OCI-LY1 (cell line): ENCODE measurements around the gene LARP1.

Experiments used
- CTCF ChIP-seq: fragments of 200-600 bp; sonication (generic), shearing (Covaris generic); IDR thresholded peaks from 2 replicates; pipeline ENCODE4 v1.5.1; 2017; ENCODE audit warnings: mild to moderate bottlenecking, antibody characterized with exemption, low read length, moderate library complexity, mixed read lengths
- EZH2 ChIP-seq: fragments of 200-600 bp; sonication (generic), shearing (Covaris generic); IDR thresholded peaks from 2 replicates; pipeline ENCODE4 v1.8.0; 2017; ENCODE audit warnings: borderline replicate concordance, mixed run types, mild to moderate bottlenecking, antibody characterized with exemption, low read length, moderate library complexity, mixed read lengths

- TF ChIP-seq CTCF (no peak), EZH2 (no peak)
Measured at GRCh38 chr5:154776167-154776566, 21.0 kb downstream of the LARP1 start.
